Measurements from ENCODE around the gene ANKRD9. TPM values are rescaled to one million over a fixed set of nuclear protein-coding genes. Genes with fewer than 3 reads are reported as not detected.

The ANKRD9 gene
- polyA plus RNA-seq, 1 donor from 2014 or later: 1.5 TPM

- Histone ChIP-seq H3K9ac (ENCODE audit: low read length) (no peak overlapping the region), H3K27ac (ENCODE audit: low read length) (no peak overlapping the region), H2AFZ (ENCODE audit: low read depth, low read length) (no peak overlapping the region), H3K4me3 (ENCODE audit: low read length) (no peak overlapping the region), H3F3A (ENCODE audit: insufficient read depth, low read length, poor library complexity, severe bottlenecking) (no peaks in the 10 kb centered on the region), H3K27me3 (ENCODE audit: insufficient read depth, low read depth, low read length) (peaks cover 4% of the 10 kb centered on the region), H4K20me1 (ENCODE audit: insufficient read depth) (no peaks in the 10 kb centered on the region), H3K79me2 (replicated peaks; ENCODE audit: insufficient read depth, low read length) (no peaks in the 10 kb centered on the region), H3K4me2 (ENCODE audit: low read length) (no peak overlapping the region), H3K36me3 (ENCODE audit: insufficient read depth, low read length) (no peaks in the 10 kb centered on the region), H3K9me3 (ENCODE audit: low read length) (no peaks in the 10 kb centered on the region), H3K9me2 (ENCODE audit: insufficient read depth, low read length) (no peaks in the 10 kb centered on the region)
- TF ChIP-seq CTCF (IDR thresholded peaks at IDR 0.05; ENCODE audit: poor library complexity, severe bottlenecking) (no peak), REST (IDR thresholded peaks at IDR 0.05; ENCODE audit: borderline replicate concordance) (no peak), TAF1 (IDR thresholded peaks at IDR 0.05; ENCODE audit: low read depth) (no peak), EP300 (conservative IDR thresholded peaks at IDR 0.05; ENCODE audit: poor library complexity, severe bottlenecking) (no peak), POLR2AphosphoS5 (IDR thresholded peaks at IDR 0.05) (no peak), EZH2 (IDR thresholded peaks at IDR 0.05; ENCODE audit: borderline replicate concordance, insufficient read depth, low read length, poor library complexity, severe bottlenecking) (no peak), MXI1 (conservative IDR thresholded peaks at IDR 0.05; ENCODE audit: poor library complexity, severe bottlenecking) (no peak), SMC3 (conservative IDR thresholded peaks at IDR 0.05; ENCODE audit: poor library complexity) (no peak), RAD21 (conservative IDR thresholded peaks at IDR 0.05) (no peak)
Observed at GRCh38 chr14:102507081-102507856, 2.3 kb downstream of the ANKRD9 start.

- Histone ChIP-seq H3K36me3 (ENCODE audit: insufficient read depth, low read length) (no peaks in the 10 kb centered on the region), H3K9me2 (ENCODE audit: insufficient read depth, low read length) (no peaks in the 10 kb centered on the region), H3K79me2 (replicated peaks; ENCODE audit: insufficient read depth, low read length) (no peaks in the 10 kb centered on the region)
Observed at GRCh38 chr14:102506626-102506925, 3.0 kb downstream of the ANKRD9 start.

More at GRCh38 chr14:102506626-102506925, 3.0 kb downstream of the ANKRD9 start:
- TF ChIP-seq TAF1 (IDR thresholded peaks at IDR 0.05; ENCODE audit: low read depth) (no peak), RAD21 (conservative IDR thresholded peaks at IDR 0.05) (no peak), REST (IDR thresholded peaks at IDR 0.05; ENCODE audit: borderline replicate concordance) (no peak), POLR2AphosphoS5 (IDR thresholded peaks at IDR 0.05) (no peak), MXI1 (conservative IDR thresholded peaks at IDR 0.05; ENCODE audit: poor library complexity, severe bottlenecking) (no peak), SMC3 (conservative IDR thresholded peaks at IDR 0.05; ENCODE audit: poor library complexity) (no peak), CTCF (IDR thresholded peaks at IDR 0.05; ENCODE audit: poor library complexity, severe bottlenecking) (no peak), EZH2 (IDR thresholded peaks at IDR 0.05; ENCODE audit: borderline replicate concordance, insufficient read depth, low read length, poor library complexity, severe bottlenecking) (no peak), EP300 (conservative IDR thresholded peaks at IDR 0.05; ENCODE audit: poor library complexity, severe bottlenecking) (no peak)
- Histone ChIP-seq H3K9me3 (ENCODE audit: low read length) (no peaks in the 10 kb centered on the region), H4K20me1 (ENCODE audit: insufficient read depth) (no peaks in the 10 kb centered on the region), H3K27me3 (ENCODE audit: insufficient read depth, low read depth, low read length) (peaks cover 4% of the 10 kb centered on the region), H3K4me2 (ENCODE audit: low read length) (no peak overlapping the region), H3K9ac (ENCODE audit: low read length) (no peak overlapping the region), H3K27ac (ENCODE audit: low read length) (no peak overlapping the region), H2AFZ (ENCODE audit: low read depth, low read length) (no peak overlapping the region), H3K4me3 (ENCODE audit: low read length) (no peak overlapping the region), H3F3A (ENCODE audit: insufficient read depth, low read length, poor library complexity, severe bottlenecking) (no peaks in the 10 kb centered on the region)

Data from neural cell (in vitro differentiated cells).